Right lobe of liver (tissue), 4 donors: ENCODE data around the gene SH3BGRL2.

Experiments used
- CTCF ChIP-seq, 4 donors: fragments of 200-600 bp in 3 of 4; fragments of 450-650 bp in 1 of 4; IDR thresholded peaks; one replicate each; pipeline versions ENCODE4 v1.5.1 to v1.8.0; 2016 to 2022; ENCODE audit warnings: antibody characterized with exemption in 4 of 4, mild to moderate bottlenecking in 2 of 4
- POLR2A ChIP-seq: fragments of 450-650 bp; IDR thresholded peaks from one replicate; pipeline ENCODE4 v1.6.1; 2017; ENCODE audit warnings: antibody characterized with exemption, mild to moderate bottlenecking
- donor health status: DM: no; HTN: no; CAD: no.
- donor health status: DM: no; HTN: no; CAD: no.
- donor health status: DM: no; HTN: yes; CAD: no.

- TF ChIP-seq POLR2A (no peak), CTCF (IDR thresholded peaks at IDR 0.05) (no peak)
Measured at GRCh38 chr6:79605968-79606764, 25.0 kb upstream of the SH3BGRL2 start.
